GM20000 (cell line): ENCODE measurements around the gene PCCA.
"Not testable (repeated sequence)": the region's sequence is repeated elsewhere in the genome, so short reads cannot be mapped to it uniquely, and the experiment has no call there.

ENCODE experiments used
- DNase-seq: peaks from one replicate; pipeline ENCODE4 v3.0.0; 2012; ENCODE audit warnings: low spot score
- TF ChIP-seq, protein P1 (sequence below): IDR thresholded peaks from 2 replicates; pipeline ENCODE4 v1.5.1; 2012; ENCODE audit warnings: mild to moderate bottlenecking, control low read depth; ENCODE audit errors: extremely low read depth, missing control alignments

PCCA gene

DNA sequence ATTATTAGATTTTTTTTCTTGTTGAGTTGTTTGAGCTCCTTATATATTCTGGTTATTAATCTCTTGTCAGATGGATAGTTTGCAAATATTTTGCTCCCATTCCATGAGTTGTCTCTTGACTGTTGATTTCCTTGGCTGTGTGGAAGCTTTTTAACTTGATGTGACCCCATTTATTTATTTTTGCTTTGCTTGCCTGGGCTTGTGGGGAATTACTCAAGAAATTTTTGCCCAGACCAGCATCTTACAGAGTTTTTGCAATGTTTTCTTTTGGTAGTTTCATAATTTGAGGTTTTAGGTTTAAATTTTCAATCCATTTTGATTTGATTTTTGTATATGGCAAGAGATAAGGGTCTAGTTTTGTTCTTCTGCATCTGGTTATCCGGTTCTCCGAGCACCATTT lies 124.7 kb downstream of the PCCA start:
- TF ChIP-seq, protein P1, sequence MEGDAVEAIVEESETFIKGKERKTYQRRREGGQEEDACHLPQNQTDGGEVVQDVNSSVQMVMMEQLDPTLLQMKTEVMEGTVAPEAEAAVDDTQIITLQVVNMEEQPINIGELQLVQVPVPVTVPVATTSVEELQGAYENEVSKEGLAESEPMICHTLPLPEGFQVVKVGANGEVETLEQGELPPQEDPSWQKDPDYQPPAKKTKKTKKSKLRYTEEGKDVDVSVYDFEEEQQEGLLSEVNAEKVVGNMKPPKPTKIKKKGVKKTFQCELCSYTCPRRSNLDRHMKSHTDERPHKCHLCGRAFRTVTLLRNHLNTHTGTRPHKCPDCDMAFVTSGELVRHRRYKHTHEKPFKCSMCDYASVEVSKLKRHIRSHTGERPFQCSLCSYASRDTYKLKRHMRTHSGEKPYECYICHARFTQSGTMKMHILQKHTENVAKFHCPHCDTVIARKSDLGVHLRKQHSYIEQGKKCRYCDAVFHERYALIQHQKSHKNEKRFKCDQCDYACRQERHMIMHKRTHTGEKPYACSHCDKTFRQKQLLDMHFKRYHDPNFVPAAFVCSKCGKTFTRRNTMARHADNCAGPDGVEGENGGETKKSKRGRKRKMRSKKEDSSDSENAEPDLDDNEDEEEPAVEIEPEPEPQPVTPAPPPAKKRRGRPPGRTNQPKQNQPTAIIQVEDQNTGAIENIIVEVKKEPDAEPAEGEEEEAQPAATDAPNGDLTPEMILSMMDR = no peak
- DNase-seq = no peak

DNA sequence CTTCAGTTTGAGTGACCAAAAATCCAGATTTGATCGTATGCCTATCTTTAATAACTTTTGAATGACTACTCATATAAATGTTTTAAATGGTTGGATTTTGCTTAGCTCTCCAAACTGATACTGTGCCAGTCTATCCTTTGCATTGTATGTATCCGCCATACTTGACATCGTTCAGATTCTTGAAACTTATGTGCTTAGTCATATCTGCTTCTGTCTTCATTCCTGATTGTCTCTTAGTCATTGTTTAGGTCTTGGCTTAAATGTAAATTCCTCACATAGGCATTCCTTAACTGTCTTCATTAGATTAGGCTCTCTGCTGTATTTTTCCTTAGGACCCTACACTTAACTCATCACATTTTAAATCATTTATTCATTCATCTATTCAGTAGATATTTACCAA lies 126.0 kb downstream of the PCCA start:
- TF ChIP-seq, protein P1 = no peak
- no peak for DNase-seq

DNA sequence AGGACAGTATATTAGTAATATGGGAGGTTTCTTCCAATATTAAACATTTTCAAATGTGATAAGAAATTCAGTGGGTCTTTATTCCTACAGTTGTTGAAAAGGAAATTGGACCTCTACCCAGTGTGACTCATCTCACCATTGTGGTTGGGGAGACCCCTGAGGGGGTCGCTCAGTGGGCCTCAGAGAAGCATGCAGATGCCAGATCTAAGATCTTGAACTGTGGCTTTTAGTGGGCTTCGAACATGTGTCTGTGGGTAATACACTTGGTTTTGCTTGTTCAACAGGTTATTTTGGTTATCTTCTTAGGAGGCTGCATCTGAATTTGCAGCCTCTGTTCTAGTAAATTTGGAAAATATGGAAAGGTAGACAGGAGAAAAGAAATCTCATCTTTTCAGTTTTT lies 132.3 kb downstream of the PCCA start:
- TF ChIP-seq, protein P1 = no peak
- no peak for DNase-seq

DNA sequence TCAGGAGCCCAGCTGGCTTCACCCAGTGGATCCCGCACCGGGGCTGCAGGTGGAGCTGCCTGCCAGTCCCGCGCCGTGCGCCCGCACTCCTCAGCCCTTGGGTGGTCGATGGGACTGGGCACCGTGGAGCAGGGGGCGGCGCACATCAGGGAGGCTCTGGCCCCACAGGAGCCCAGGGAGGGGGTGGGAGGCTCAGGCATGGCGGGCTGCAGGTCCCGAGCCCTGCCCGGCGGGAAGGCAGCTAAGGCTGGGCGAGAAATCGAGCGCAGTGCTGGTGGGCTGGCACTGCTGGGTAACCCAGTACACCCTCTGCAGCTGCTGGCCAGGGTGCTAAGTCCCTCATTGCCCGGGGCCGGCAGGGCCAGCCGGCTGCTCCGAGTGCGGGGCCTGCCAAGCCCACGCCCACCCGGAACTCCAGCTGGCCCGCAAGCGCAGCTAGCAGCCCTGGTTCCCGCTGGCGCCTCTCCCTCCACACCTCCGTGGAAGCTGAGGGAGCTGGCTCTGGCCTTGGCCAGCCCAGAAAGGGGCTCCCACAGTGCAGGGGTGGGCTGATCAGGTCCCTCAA lies 135.2 kb downstream of the PCCA start:
- DNase-seq = not testable (repeated sequence)

DNA sequence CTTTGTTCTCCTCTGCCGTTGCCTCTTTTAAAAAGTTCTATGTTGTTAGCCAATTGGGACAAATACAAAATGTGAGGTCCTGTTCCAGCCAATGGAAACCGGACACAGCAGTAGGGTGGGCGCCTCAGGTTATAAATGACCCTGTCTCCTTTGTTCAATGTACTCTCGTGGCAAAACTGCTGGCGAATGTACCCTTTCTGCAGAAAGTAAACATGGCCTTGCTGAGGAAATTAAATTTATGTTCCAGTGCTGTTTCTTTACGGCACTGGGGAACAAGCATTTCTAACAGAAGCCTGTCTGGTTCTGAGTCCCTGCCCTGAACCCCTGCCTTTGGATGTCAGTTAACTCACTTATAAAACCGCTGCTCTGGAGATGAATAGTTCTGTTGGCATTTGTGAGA lies 140.7 kb downstream of the PCCA start:
- TF ChIP-seq, protein P1 = no peak
- DNase-seq = no peak

DNA sequence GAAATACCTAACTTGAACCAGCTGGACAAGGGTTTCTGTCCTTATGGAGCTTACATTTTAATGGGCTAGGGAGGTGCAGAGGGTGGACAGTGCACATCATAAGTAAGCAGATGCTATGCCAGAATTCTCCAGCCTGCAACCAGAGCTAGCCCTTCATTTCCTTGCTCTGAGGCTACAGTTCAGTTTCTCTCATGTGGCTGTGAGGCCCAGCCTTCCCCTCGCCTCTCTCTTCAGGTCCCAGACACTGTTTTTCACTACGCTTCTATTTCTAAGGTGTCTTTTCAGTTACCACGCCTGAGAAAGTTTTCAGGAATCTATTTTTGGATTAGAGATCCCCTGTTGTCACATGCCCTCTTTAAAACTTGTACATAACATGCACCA lies 141.9 kb downstream of the PCCA start:
- TF ChIP-seq, protein P1 = no peak
- peak; percentile 13 for DNase-seq

DNA sequence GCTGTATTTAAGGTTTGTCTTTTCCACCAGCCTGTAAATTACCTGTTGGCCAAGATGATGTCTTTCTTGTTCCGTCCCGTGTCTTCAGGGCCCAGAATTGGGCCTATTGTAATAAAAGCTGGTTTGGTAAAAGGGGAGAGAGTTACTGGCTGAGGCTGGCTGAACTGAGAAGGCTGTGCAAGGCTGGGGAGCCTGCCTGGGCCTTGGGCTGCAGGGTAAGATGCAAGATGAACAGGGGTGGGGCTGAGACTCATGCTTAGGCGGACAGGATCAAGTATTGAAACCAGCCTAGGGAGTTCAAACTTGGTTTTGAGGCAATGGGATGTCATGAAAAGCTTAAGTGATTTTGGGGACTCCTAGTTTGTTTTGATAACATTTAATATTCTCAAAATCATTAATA lies 142.3 kb downstream of the PCCA start:
- TF ChIP-seq, protein P1 = no peak
- DNase-seq = no peak

DNA sequence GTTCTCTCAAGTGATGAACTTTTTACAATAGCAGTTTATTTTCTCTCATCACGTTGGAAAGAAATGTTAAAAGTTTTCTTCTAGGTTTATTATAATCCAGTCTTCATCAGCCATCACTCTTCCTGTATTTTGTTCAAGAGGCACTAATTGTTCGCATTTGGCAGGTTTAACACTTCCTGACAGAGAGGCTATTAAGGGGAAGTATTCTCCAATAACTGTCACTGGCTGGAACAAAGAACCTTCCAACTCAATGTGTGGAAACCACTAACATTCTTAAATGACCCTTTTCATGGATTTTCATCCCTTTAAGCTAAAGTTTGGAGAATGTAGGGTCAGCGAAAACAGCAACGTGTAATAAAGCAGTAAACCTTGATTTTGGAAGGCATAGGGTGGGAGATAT lies 145.1 kb downstream of the PCCA start:
- TF ChIP-seq, protein P1 = no peak
- DNase-seq = no peak
